HG03025 (cell line): ENCODE results near the gene CENPA.
"Not testable (repeated sequence)": the region's sequence is repeated elsewhere in the genome, so short reads cannot be mapped to it uniquely, and the experiment has no call there.

ENCODE experiments used
- ATAC-seq: cut with Tn5 transposase; IDR thresholded peaks from one replicate; pipeline ENCODE4 v1.9.1; 2021; ENCODE audit warnings: mild to moderate bottlenecking, moderate library complexity; ENCODE audit not compliant: unreplicated experiment, low FRiP score

CENPA gene

GRCh38 chr2:26784570-26785234, 1.2 kb upstream of the CENPA start:
- no peak for ATAC-seq

GRCh38 chr2:26786207-26787028, 562 bp downstream of the CENPA start:
- peak; percentile 12 for ATAC-seq

GRCh38 chr2:26792720-26793119, 6.9 kb downstream of the CENPA start:
- no peak for ATAC-seq

GRCh38 chr2:26793518-26793917, 7.7 kb downstream of the CENPA start:
- ATAC-seq = no peak

- ATAC-seq = not testable (repeated sequence)
Observed at GRCh38 chr2:26795135-26795534, 9.3 kb downstream of the CENPA start.

GRCh38 chr2:26801328-26801727, 15.5 kb downstream of the CENPA start:
- no peak for ATAC-seq

GRCh38 chr2:26801796-26802195, 15.9 kb downstream of the CENPA start:
- ATAC-seq = no peak

- ATAC-seq = no peak
Observed at GRCh38 chr2:26805241-26805676, 19.4 kb downstream of the CENPA start.

GRCh38 chr2:26807788-26808460, 22.1 kb downstream of the CENPA start:
- ATAC-seq = no peak

GRCh38 chr2:26809211-26809610, 23.4 kb downstream of the CENPA start:
- ATAC-seq = no peak

- ATAC-seq = no peak
Observed at GRCh38 chr2:26809876-26810577, 24.2 kb downstream of the CENPA start.

- ATAC-seq = no peak
Observed at GRCh38 chr2:26811261-26811660, 25.4 kb downstream of the CENPA start.

- ATAC-seq = no peak
Observed at GRCh38 chr2:26811791-26812694, 26.2 kb downstream of the CENPA start.

GRCh38 chr2:26812731-26813130, 26.9 kb downstream of the CENPA start:
- ATAC-seq = no peak

GRCh38 chr2:26814072-26814765, 28.4 kb downstream of the CENPA start:
- ATAC-seq = not testable (repeated sequence)

- no peak for ATAC-seq
Observed at GRCh38 chr2:26816893-26817292, 31.0 kb downstream of the CENPA start.

- ATAC-seq = no peak
Observed at GRCh38 chr2:26818255-26818654, 32.4 kb downstream of the CENPA start.

- no peak for ATAC-seq
Observed at GRCh38 chr2:26818972-26819371, 33.1 kb downstream of the CENPA start.

- ATAC-seq = no peak
Observed at GRCh38 chr2:26820932-26821331, 35.1 kb downstream of the CENPA start.
